A172 (cell line): ENCODE results near the gene GREM2. TPM values are rescaled to one million over a fixed set of nuclear protein-coding genes. Genes with fewer than 3 reads are reported as not detected.
A peak's percentile ranks its signal among the peaks of the same experiment; 100 is the strongest.

Experiments used
- DNase-seq: peaks from one replicate; pipeline ENCODE4 v3.0.0-alpha.2; 2015; ENCODE audit warnings: low spot score
- total RNA-seq: library from RNA; depleted of rRNA; stranded (reverse); fragments of >200 nt; shearing (Covaris generic); gene quantifications from 2 replicates; pipeline ENCODE4 v1.2.3, GENCODE V29; 2014

The GREM2 gene
- total RNA-seq, 1 experiment from 2014 or later = 0.03 TPM

DNA sequence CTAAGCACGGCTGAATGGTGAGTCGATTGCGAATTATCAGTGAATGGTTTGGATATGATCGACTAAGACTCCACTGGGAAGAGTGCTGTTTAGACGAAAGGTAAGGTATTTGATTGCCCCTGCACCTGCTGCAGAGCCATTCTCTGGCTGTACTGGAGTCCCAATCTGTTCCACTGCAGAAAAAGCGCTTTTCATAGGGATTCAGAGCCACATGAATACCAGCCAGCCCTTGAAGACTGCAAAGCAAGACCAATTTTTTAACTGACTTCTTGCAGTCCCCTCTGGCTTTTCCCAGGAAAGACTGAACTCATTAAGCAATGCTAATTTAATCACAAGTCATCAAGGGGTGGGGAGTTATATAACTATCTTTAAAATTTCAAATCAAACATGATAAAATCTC lies 1.3 kb downstream of the GREM2 start:
- DNase-seq = no peak

DNA sequence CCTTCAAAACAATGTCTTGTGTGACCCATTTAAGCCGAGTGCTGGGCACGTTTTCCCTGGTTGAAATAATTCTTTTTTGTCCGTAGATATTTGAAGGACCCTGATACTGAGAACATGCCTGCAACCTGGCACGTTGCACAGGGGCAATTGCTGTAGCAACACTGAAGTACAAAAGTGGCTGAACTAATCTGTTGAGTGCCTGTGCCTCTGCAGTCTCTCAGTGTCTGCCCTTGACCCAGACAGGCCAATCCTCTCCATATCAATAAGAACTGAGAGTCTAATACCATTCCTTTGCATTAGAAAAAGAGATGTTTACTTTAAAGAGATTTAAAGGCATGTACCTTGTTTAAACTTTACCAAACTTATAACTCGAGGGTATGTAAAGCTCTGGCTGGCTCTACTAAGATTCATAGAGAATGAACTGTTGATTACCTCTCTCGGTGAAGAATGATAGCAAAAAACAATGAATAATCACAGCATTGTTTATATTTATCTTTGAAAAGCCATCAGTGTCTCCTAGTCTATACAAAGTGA lies 2.4 kb downstream of the GREM2 start:
- no peak for DNase-seq

DNA sequence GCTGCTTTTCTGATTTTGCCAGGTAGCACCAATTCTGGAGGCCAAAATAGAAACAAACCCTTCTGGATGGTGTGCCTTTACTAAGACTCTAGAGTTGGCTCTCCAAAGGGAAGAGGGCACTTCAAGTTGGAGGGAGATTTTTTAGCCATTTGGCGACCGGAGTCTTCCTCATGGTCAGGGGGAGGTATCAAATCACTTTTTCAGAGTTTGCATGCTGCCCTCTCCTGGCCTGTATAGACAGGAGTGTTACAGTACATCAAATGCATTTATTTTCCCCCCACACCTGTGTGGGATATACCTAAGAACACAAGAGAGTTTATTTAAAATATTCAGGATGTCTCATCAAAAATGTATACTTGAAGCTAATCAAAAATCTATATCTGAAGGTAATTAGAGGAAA lies 3.2 kb downstream of the GREM2 start:
- DNase-seq = peak; percentile 72

DNA sequence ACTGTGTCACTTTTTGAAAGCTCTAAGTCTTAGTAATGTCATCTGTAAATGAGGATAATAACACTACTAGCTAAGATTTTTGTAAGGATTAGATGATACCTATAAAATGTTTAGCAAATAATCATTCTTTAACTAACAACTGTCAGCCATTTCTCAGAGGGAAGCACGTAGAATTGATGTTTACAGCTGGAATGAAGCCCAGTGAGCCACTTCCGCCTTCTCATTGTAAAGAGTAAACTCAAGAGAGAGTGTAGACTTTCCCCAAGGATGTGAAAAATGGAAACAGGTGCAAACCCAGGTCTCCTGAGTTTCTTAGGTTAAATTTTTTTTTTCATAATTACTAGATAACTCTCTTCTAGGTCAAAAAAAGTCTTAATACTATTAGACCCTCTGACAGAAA lies 4.9 kb downstream of the GREM2 start:
- no peak for DNase-seq

DNA sequence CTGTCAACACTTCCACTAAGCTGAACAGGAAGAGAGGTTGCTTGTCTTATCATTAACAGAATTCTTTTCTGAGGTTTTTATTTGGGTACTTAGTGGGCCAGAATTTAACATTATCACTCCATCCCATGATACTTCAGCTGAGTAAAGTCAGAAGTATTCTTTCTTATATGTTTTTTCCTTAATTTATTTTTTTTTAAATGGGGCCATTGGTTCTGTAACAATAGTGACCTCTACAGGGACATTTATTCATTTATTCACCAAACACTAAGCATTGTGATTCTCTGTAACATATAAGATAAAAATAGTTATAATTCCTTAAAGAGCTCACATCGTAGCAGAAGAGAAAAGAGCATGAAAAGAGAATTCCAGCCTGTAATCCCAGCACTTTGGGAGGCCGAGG lies 9.8 kb downstream of the GREM2 start:
- DNase-seq = no peak

DNA sequence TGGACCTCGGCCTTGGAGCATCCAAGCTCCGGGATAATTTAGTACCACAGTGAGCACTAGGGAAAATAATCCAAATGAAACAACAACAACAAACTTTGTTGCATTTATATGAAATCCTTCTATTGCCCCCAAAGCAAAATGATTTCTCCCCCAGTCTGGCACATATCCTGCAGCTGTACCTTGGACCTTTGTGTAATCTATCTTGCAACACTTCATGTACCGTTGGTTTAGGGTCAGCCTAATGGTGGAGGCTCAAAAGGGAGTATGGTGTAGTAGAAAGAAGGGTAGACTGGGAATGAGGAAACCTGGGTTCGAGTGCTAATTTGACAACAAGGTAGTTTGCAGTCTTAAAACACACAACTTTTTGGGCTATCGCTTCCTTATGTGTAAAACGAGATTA lies 12.1 kb downstream of the GREM2 start:
- DNase-seq = no peak

DNA sequence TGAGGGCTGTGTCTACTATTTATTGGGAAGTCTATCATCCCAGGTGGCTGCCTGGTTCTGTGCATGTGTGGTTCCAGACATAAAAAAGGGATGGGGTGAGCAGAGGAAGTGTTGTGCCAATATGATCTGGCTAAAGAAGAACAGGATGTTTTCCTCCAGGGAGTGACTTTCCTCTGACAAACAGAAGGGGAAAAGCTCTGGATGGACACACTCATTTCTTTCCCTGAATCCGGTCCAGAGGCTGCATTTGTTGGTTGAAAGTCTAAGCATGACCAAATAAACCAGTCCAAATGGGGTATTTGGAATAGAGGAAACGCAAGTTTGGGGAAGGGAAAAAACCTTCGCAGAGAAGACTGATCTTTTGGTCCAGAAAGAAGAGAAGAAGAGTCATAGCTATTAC lies 12.7 kb downstream of the GREM2 start:
- no peak for DNase-seq

DNA sequence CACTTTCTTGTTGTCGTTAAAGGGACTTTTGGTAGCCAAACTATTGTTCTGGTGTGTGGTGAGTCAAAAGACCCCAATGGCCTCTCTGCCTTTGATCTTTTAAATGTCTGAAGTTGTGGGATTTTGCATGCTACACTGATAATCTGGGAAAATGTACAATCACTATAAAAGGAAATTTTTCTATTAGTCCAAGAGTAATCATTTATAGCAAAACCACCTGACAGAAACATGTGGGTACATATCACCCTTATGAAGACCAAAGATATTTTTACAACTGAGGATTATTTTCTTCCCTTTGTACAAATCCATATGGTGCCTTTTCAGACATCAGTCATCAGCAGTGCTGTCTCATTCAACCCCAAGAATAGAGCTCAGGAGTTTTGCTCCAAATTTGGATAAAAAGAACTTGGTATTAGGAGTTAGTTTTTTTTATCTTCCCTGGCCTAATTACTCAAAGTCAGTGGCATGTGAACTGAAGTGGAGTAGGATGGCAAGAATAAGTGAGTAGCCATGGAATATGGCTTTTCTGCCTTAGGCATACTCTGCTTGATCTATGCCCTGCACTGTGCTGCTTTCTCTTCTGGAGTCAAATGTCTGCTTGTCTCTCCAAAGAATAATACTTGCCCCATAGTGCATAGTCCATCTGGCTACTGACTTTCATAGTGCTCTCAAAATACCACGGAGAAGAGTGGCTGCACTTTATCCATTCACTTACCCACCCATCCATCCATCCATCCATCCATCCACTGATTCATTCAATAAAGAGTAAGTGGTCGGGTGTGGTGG lies 13.5 kb downstream of the GREM2 start:
- DNase-seq = no peak

DNA sequence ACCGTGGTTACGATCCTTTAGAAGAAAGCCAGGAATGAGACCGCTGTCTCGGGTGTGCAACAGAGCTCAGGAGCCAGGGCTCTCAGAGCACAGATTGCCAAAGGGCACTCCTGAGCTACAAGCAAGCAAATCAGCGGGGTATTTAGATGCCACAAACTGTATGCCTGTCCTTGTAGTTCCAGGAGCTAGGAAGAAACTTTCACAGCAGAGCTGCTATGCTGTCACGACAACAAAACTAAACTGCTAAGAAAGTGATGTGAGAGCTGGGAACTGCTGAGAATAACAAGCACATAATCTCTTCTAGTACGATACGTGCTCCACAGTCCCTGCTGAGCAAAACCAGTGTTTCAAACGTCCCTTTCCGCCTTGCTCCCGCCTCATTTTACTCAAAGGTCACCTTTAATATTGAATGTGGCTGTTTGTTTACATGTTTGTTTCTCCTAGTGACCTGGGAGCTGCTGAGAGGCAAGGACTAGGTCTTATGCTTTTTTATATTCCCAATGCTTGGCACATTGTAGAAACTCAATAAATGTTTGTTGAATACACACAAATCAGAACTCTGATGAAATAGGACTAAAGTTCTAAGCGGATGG lies 14.7 kb downstream of the GREM2 start:
- DNase-seq = no peak

DNA sequence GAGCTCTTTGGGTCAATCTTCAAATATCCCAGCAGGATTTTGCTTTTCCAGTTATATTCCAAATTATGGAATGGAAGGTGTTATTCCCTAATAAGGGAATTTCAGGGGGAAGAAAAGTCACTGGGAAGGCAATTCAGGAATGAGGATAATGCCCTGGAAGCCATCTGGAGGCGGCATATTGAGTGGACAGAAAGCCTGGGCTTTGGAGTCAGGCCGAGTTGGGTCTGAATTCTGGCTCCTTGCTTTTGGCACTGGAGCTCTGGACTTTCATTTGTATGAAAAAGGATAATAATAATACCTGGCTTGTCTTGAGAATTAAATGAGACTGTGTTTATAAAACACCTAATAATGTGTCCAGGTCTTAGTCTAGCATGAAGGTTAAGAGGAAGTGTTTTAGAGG lies 16.5 kb downstream of the GREM2 start:
- no peak for DNase-seq

DNA sequence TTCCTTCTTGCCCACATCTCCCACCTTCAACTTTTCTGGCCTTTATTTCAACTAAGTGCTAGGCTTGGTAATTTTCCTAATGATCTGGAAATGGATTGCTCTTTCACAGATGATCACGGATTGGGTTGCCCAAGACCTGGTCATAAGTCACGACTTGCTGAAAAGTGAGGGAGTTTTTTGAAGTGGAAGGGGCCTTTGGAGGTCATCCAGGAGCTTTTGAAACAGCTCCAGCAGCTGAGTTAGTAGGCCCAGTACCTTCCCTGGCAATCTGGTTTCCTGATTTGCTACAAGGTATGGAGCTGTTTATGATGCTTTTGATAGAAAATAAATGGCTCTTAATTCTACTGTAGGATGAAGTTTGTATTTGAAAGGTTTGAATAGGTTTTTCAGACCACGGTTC lies 20.4 kb downstream of the GREM2 start:
- no peak for DNase-seq

DNA sequence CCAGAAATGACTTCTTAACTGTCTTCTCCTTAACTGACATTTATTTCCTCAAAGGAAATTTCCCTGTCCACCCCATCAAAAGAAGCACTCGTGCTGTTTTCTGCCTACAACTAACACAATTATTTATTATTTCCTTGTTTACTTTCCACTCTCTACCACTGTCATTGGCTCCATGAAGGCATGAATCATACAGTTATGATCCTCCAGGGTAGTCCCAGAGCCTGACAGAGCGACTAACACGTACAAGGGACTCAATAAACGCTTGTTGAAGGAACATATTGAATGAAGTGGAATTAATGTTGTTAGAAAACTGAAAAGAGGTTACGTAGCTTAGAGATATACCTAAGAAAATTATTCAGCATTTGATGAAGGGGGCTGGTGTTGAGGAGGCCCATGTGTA lies 20.9 kb downstream of the GREM2 start:
- no peak for DNase-seq

DNA sequence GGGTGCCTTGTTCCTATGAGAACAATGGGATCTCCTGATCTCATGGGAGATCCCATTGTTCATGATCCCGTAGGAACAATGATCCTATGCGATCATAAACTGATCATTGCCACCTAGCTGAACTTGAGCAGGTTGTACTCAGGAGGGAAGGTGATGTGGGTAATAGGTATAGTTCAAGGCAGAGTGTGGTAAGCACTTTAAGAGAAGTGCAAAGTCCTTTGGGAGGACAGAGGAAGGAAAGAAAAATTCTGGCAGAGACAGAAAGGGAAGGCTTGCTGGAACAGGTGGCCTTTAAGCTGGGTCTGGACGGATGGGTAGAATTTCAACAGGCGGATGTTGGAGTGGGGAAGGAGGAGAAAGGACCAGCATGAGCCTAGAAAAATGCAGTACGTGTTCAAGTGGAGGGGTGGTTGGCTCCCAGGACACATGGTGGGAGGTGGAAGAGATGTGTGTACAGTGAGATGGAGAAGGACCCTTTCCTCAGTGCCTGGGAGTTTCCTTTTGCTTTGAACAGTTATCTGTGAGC lies 22.3 kb downstream of the GREM2 start:
- no peak for DNase-seq

DNA sequence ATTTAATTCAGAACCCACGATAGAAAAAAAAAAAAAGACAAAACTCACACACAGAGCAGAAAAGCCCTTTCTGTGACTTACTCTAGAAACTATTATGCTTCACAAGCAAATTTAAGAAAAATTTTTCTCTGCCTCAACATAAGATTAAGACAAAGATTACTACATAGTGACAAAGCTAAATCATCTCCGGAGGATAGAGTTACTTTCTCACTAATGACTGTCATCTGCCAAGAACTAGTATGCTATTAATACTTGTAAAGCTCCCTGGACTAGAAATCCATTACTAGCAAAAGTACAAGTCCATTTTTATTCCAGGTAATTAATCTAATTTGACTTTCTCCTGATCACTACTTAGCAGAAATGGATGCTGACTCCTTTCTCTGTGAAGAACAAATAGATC lies 25.9 kb downstream of the GREM2 start:
- no peak for DNase-seq

DNA sequence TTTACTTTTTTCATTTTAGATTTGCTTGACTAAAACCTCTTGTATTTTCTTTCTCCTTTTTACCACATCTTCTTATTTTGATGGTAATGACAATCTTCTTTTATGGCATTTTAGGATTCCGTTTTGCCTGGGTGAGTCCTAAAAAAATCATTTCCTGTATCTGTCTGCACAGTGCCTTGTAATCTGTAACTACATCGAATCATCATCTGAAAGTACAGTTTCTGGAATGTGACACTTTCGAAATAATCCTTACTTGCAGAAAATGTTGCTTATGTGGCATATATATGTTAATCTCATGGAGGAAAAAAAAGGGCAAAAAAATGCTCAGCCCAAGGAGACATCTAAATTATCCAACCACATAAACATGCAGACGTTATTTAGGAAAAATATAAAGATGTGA lies 29.0 kb downstream of the GREM2 start:
- DNase-seq = peak; percentile 14

DNA sequence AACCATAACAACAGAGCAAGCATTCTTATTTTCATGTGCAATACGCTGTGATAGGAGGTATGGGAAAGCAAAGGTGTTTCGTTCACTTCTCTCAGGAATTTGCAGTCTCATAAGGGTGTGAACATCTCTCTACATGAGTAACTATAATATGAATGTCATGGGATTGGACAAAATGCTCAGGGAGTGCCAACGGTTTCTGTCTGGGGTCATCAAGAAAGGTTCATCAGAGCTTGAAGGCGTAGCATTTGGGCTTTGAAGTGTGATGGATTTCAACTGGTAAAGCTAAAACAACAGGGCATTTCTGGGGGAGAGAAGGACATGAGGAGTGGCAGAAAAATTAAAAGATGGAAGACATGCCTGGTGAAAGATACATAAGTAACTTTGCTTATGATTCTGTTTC lies 32.4 kb downstream of the GREM2 start:
- DNase-seq = no peak

DNA sequence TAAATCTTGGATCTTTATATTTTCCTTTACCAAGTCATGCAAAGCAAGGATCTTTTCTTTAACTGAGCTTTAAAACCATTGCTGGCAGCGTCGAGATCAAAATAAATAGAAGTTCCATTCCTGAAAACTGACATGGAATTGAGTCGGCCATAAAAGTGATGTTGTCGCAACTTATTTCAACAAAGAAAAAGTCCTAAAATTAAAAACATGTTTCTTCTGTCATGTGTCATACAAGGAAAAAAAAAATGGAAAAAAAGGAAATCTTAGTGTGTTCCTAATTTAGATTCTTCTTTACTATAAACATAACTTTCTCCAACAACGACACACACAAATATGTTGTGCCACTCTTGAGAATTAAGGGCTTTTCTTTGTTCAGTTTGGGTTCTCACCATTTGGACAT lies 34.9 kb downstream of the GREM2 start:
- DNase-seq = no peak

DNA sequence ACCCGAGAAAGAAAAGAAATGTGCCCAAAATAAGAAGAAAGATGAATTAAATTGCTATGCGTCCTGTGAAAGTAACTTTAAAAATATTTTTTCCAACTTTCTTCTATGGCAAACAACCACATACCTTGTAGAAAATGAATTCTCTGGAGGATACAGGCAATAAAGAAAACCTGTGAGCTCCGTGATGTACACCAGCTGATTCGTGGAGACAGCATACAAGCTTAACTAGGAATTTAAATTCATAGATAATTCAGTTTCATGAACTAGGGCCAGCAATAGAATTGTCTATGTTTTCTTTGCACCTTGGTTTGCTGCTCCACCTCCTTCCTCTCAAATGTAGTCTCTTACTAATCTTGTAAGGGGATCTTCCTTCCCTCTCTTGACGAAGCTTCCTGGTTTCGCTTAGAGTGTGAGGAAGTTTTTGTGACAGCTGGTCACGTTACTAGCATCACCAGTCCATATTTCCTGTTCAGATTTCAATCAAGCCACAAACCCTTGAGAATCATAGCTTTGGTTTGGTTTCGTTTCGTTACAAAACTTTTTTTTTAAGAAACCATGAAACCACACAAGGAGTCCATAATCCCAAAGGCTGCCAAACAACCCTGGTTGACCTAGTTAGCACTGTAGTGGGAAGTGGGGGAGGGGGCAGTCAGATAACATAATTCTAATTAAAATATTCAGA lies 35.8 kb downstream of the GREM2 start:
- peak; percentile 76 for DNase-seq

DNA sequence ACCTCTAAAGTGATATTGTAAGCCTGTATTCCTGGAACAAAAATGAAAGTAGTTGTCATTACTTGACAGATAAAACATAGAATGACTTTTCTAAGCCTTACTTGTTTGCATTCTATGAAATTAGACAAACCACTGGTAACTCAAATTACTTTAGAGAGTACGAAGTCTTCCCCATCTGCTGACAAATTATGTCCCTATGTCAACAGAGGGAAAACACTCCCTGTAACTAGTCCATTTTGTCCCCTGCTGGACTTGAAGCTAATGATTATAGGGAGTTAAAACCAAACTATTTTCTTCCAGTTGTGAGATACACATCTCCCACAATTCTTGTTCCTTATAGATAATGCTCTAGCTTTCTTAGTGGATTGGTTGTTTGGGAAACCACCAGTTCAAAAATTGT lies 39.6 kb downstream of the GREM2 start:
- DNase-seq = no peak

DNA sequence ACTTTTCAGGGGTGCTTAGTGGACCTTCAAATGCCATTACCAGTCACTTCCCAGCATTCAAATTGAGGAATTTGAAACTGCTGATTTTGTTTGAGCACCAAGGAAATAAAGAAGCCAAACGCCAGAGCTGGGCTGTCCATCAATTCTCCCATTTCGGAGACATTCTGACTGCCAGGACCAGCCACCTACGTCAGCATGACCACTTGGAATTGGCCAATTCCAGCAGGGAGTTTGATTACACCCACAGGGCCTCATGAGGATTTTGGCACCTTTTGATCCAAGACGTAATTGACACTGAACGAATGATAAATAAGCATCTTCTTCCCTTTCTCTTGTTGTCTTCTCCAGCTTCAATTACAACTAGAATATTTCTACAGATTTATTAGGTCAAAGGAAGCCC lies 40.2 kb downstream of the GREM2 start:
- DNase-seq = no peak

DNA sequence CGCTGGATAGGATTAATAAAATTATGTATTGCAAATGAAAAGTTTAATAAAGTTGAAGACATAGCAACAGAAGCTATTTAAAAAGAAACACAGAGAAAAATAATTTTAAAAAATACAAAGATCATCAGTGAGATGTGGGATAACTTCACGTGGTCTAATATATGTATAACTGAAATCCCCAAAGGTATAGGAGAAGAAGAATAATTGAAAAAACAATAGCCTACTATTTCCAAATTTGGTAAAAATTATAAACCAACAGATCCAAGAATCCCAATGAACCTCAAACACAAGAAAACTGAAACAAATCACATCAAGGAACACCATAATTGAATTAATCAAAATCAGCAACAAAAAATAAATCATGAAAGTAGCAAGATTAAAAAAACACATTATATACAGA lies 44.9 kb downstream of the GREM2 start:
- no peak for DNase-seq

DNA sequence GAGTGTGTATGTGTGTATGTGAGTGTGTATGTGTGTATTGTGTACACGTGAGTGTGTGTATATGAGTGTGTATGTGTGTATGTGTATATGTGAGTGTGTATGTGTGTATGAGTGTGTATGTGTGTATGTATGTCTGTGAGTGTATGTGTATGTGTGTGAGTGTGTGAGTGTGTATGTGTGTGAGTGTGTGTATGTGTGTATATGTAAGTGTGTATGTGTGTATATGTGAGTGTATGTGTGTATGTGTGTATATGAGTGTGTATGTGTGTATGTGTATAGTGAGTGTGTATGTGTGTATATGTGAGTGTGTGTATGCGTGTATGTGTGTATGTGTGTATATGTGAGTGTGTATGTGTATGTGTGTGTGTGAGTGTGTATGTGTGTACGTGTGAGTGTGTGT lies 49.2 kb downstream of the GREM2 start:
- DNase-seq = no peak

DNA sequence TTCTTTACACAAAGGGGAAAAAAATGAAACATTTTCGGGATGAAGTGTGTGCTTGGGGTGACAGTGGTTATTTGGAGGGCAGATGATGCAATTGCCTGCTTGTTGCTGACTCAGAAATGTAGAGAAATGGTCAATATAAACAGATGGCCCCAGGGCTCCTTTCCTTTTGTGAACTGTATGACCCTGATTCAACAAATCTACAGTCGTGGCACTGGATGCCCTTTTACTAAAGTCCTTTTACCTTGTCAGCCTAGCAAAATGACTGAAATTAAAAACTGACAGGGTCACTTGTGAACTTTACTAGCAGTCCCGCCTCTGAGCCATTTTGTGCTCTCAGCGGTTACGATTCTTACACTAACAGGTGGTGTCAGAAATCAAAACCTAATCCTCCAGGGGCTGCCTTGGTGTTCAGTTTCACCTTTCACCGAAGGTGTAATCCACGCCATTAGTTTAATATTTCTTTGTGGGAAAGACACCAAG lies 49.8 kb downstream of the GREM2 start:
- DNase-seq = no peak
